Endothelial cell (in vitro differentiated cells): ENCODE data around the gene ANXA11. TPM values are rescaled to one million over a fixed set of nuclear protein-coding genes. Genes with fewer than 3 reads are reported as not detected.
"Not testable (repeated sequence)": the region's sequence is repeated elsewhere in the genome, so short reads cannot be mapped to it uniquely, and the experiment has no call there.

Experiments used
- DNase-seq: peaks from one replicate; pipeline ENCODE4 v3.0.0; 2021; ENCODE audit warnings: low spot score
- H3K27ac Mint-ChIP-seq: one replicate; pipeline ENCODE4 v1.8.0; 2021; ENCODE audit warnings: mixed read lengths, inconsistent platforms; ENCODE audit not compliant: unreplicated experiment
- H3K27me3 Mint-ChIP-seq: one replicate; pipeline ENCODE4 v1.8.0; 2021; ENCODE audit warnings: mild to moderate bottlenecking, moderate library complexity, mixed read lengths, inconsistent platforms; ENCODE audit not compliant: unreplicated experiment
- H3K36me3 Mint-ChIP-seq: one replicate; pipeline ENCODE4 v1.8.0; 2021; ENCODE audit warnings: mild to moderate bottlenecking, low read depth, mixed read lengths, inconsistent platforms; ENCODE audit not compliant: unreplicated experiment
- H3K4me1 Mint-ChIP-seq: one replicate; pipeline ENCODE4 v1.8.0; 2021; ENCODE audit warnings: mild to moderate bottlenecking, mixed read lengths, inconsistent platforms; ENCODE audit not compliant: unreplicated experiment
- H3K4me3 Mint-ChIP-seq: one replicate; pipeline ENCODE4 v1.8.0; 2021; ENCODE audit warnings: mild to moderate bottlenecking, mixed read lengths, inconsistent platforms; ENCODE audit not compliant: unreplicated experiment
- H3K9me3 Mint-ChIP-seq: one replicate; pipeline ENCODE4 v1.8.0; 2021; ENCODE audit warnings: mixed read lengths, inconsistent platforms; ENCODE audit not compliant: unreplicated experiment
- total RNA-seq: library from RNA; stranded (reverse); fragmentation: NEBNext Ultra II Directional; extraction: Animal tissue kit (Norgen Biotek cat#: 25700); gene quantifications from one replicate; pipeline ENCODE4 v1.2.1, GENCODE V29; 2021; ENCODE audit not compliant: unreplicated experiment
- TF ChIP-seq, protein P1 (sequence below): fragments of 200-600 bp; sonication (generic); IDR thresholded peaks from one replicate; pipeline ENCODE4 v1.5.0; 2021; ENCODE audit warnings: antibody characterized with exemption; ENCODE audit not compliant: unreplicated experiment

The ANXA11 gene
- total RNA-seq, 1 donor from 2014 or later: 133 TPM

DNA sequence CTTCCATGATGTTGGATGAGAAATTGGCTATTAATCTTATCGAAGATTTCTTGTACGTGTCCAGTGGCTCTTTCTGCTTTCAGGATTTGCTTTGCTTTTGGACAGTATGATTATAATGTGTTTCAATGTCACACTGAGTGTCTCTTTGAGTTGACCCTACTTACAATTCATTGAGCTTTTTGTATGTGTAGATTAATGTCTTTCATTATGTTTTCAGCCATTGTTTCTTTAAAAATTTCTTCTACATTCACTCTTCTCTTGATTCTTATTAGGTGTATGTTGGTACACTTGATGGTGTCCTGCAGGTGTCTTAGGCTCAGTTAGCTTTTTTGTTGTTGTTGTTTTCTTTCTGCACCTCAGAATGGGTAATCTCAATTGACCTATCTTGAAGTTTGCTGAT is 56.2 kb downstream of the ANXA11 start:
- no peak for DNase-seq
- H3K9me3 Mint-ChIP-seq: no peaks in the 10 kb centered on the region
- H3K27ac Mint-ChIP-seq: no peak overlapping the region
- peaks cover 4% of the 10 kb centered on the region for H3K36me3 Mint-ChIP-seq
- no peak overlapping the region for H3K4me3 Mint-ChIP-seq
- H3K4me1 Mint-ChIP-seq: no peaks in the 10 kb centered on the region
- TF ChIP-seq, protein P1, sequence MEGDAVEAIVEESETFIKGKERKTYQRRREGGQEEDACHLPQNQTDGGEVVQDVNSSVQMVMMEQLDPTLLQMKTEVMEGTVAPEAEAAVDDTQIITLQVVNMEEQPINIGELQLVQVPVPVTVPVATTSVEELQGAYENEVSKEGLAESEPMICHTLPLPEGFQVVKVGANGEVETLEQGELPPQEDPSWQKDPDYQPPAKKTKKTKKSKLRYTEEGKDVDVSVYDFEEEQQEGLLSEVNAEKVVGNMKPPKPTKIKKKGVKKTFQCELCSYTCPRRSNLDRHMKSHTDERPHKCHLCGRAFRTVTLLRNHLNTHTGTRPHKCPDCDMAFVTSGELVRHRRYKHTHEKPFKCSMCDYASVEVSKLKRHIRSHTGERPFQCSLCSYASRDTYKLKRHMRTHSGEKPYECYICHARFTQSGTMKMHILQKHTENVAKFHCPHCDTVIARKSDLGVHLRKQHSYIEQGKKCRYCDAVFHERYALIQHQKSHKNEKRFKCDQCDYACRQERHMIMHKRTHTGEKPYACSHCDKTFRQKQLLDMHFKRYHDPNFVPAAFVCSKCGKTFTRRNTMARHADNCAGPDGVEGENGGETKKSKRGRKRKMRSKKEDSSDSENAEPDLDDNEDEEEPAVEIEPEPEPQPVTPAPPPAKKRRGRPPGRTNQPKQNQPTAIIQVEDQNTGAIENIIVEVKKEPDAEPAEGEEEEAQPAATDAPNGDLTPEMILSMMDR: no peak
- peaks cover 5% of the 10 kb centered on the region for H3K27me3 Mint-ChIP-seq

DNA sequence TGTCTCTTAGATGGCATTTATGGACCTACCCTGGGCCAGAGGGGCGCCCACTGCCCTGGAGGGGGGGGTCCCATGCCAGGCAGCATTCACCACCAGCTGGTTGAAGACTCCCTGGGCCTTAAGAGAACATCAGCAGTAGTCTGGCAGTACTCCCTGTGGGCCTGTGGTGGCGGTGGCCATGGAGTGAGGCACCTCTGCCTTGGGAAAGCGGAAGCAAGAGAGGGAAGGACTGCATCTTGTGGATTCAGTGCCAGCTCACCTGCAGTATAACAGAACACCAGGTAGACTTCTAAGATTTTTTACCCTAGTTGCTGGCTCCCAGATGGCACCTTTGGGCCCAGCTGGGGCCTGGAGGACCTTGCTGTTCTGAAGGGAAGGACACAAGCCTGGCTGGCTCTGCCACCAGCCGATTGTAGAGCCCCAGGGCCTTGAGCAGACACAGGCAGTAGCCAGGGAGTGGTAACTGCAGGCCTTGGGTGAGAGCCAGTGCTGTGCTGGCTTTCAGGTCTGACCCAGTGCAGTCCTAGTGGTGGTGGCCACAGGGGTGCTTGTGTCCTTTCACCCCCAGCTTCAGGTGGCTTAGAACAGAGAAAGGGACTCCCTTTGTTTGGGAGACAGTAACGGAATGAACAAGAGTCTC is 57.1 kb downstream of the ANXA11 start:
- TF ChIP-seq, protein P1: no peak
- Mint-ChIP-seq H3K36me3 (peaks cover 4% of the 10 kb centered on the region), H3K27me3 (peaks cover 5% of the 10 kb centered on the region), H3K4me3 (no peak overlapping the region), H3K27ac (no peak overlapping the region), H3K9me3 (no peaks in the 10 kb centered on the region), H3K4me1 (no peaks in the 10 kb centered on the region)
- DNase-seq: no peak

DNA sequence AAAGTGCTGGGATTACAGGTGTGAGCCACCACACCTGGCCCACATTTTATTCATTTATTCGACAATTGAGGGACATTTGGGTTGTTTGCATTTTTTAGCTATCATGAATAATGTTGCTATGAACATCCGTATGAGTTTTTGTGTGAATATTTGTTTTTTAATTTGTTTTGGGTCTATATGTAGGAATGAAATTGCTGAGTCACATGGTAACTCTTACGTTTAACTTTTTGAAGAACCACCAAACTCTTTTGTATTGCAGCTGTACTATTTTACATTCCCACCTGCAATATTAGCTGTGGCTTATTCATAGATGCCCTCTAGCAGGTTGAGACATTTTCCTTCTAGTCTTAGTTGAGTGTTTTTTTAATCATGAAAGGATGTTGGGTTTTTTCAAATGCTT is 58.4 kb downstream of the ANXA11 start:
- no peaks in the 10 kb centered on the region for H3K9me3 Mint-ChIP-seq
- H3K4me1 Mint-ChIP-seq: no peaks in the 10 kb centered on the region
- no peaks in the 10 kb centered on the region for H3K36me3 Mint-ChIP-seq
- H3K27me3 Mint-ChIP-seq: peaks cover 8% of the 10 kb centered on the region
- no peak overlapping the region for H3K4me3 Mint-ChIP-seq
- no peak overlapping the region for H3K27ac Mint-ChIP-seq
- TF ChIP-seq, protein P1: no peak
- no peak for DNase-seq

DNA sequence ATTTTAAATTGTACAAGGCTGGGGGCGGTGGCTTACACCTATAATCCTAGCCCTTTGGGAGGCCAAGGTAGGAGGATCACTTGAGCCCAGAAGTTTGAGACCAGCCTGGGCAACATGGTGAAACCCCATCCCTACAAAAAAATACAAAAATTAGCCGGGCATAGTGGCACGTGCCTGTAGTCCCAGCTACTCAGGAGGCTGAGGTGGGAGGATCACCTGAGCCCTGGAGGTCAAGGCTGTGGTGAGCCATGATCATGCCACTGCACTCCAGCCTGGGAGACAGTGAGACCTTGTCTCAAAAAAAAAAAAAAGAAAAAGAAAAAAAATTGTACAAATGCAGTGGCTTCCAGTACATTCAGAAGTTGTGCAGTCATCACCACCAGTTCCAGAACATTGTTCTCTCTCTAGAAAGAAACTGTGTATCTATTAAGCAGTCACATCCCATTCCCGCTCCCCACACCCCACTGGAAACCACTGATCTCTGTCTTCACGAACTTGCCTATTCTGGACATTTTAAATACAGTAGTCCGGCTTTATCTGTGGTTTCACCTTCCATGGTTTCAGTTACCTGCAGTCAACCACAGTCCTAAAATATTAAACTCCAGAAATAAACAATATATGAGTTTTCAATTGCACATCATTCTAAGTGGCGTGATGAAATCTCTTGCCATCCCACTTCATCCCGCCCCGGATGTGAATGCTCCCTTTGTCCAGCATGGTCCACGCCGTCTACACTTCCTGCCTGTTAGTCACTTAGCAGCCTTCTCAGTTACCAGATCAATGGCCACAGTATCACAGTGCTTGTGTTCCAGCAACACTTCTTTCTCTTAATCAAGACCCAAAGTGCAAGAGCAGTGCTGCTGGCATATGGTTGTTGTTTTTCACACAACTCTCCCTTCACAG is 59.7 kb downstream of the ANXA11 start:
- H3K36me3 Mint-ChIP-seq, H3K4me3 Mint-ChIP-seq, DNase-seq, H3K27me3 Mint-ChIP-seq, H3K4me1 Mint-ChIP-seq, H3K27ac Mint-ChIP-seq, H3K9me3 Mint-ChIP-seq: not testable (repeated sequence)

DNA sequence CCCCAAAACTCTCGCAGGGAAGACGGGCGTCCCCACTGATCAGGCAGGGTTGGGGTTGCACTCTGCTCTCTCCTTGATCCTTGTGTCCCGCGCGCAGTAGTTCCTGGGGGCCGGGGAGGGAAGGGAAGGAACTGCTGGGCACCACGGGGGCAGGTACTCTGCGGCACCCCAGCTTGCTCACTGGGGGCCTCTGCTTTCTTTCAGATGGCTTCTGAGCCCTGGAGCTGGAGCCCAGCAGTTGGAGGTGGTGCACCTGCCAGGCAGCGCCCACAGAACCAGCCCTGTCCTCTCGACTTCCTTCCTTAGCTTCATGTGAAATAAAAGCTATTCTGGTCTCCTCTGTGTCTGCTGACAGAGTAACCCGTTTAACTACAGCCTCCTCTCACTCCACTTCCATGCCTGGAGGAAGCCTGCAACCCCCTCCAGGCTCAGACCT is 60.6 kb downstream of the ANXA11 start:
- Mint-ChIP-seq H3K9me3 (no peaks in the 10 kb centered on the region), H3K4me3 (no peak overlapping the region), H3K36me3 (no peaks in the 10 kb centered on the region), H3K27me3 (peaks cover 9% of the 10 kb centered on the region), H3K4me1 (no peaks in the 10 kb centered on the region), H3K27ac (no peak overlapping the region)
- no peak for DNase-seq
- TF ChIP-seq, protein P1: no peak
